ENCODE results near the gene RTKN. TPM values are rescaled to one million over a fixed set of nuclear protein-coding genes. Genes with fewer than 3 reads are reported as not detected.
"Not testable (repeated sequence)": the region's sequence is repeated elsewhere in the genome, so short reads cannot be mapped to it uniquely, and the experiment has no call there.

RTKN gene
- total RNA-seq, 2 experiments from 2014 or later, result 0.20 to 0.27 TPM

GRCh38 chr2:74459503-74460118 is 17.9 kb upstream of the RTKN start:
- Histone ChIP-seq H3K27ac (ENCODE audit: low read depth in 1 of 2, low read length in 2 of 2) (peak overlapping the region in 1 of 2 donors; percentile 4), H3K4me1 (ENCODE audit: insufficient read depth, low read length) (peaks cover 48% of the 10 kb centered on the region), H3K36me3 (ENCODE audit: insufficient read depth, low read length) (peaks cover 25% of the 10 kb centered on the region)
- ChIA-PET CTCF (interaction anchor here (6.2 kb wide), 1 partner anchor 22 kb away, joined by 61 read pairs; the partner anchor contains the start of genes CCDC142 and TTC31), POLR2A (interaction anchor here (1.7 to 6.5 kb wide), 6 partner anchors 11 to 115 kb away, joined by 5 to 225 read pairs (median 24); partner anchors contain the start of genes C2orf81, CCDC142, MRPL53 and PCGF1)
- Mint-ChIP-seq H3K36me3 (ENCODE audit: low read depth) (peaks cover 40% of the 10 kb centered on the region), H3K4me3 (peak overlapping the region; percentile 95), H3K27ac (peak overlapping the region; percentile 98), H3K4me1 (ENCODE audit: low read depth) (peaks cover 66% of the 10 kb centered on the region)
- not testable (repeated sequence) for H3K4me3 ChIP-seq (ENCODE audit: low read length); H3K9me3 Mint-ChIP-seq; H3K27me3 ChIP-seq (ENCODE audit: control insufficient read depth in 1 of 2, insufficient read depth in 2 of 2, low read length in 2 of 2); H3K27me3 Mint-ChIP-seq; ATAC-seq (ENCODE audit: poor library complexity); H3K9me3 ChIP-seq (ENCODE audit: control insufficient read depth in 1 of 2, insufficient read depth in 1 of 2, low read length in 2 of 2)
- peak in 1 of 14 experiments; percentile 23 for DNase-seq
- intact Hi-C loops (cut with DNase I, micrococcal nuclease), result loop anchor here (10.0 kb wide), 1 partner anchor 1225 kb away; the partner anchor contains the start of genes CCT7 (in 2 of the 2) and PRADC1 (in 2 of the 2)

DNA sequence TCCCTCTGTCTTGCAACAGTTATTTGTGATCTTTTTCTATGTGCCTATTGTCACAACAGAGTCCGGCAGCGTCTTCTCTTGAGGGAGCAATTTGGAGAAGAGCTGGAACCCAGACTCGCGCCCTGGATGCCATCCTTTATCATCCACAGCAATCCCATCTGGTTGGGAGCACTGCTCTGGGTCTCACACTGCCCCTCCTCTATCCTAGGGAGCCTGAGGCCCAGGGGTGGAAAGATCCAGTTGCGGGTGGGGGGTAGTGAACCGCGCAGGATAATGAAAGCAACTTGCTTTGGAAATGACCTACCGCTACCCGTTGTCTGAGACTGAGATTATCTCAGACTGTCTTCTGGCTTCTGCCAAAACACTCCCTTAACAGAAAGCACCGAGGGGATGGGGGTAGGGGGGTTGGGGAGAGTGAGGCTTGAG is 17.2 kb upstream of the RTKN start:
- ATAC-seq (ENCODE audit: poor library complexity), result no peak
- Histone ChIP-seq H3K4me3 (ENCODE audit: low read length) (peak overlapping the region; percentile 96), H3K4me1 (ENCODE audit: insufficient read depth, low read length) (peaks cover 46% of the 10 kb centered on the region), H3K27me3 (ENCODE audit: control insufficient read depth in 1 of 2, insufficient read depth in 2 of 2, low read length in 2 of 2) (no peaks in the 10 kb centered on the region), H3K27ac (ENCODE audit: low read depth in 1 of 2, low read length in 2 of 2) (peak overlapping the region; percentile 82 to 100), H3K36me3 (ENCODE audit: insufficient read depth, low read length) (peaks cover 25% of the 10 kb centered on the region), H3K9me3 (ENCODE audit: control insufficient read depth in 1 of 2, insufficient read depth in 1 of 2, low read length in 2 of 2) (no peaks in the 10 kb centered on the region)
- H3K27ac Mint-ChIP-seq, result peak overlapping the region; percentile 98
- peaks cover 40% of the 10 kb centered on the region for H3K36me3 Mint-ChIP-seq (ENCODE audit: low read depth)
- no peaks in the 10 kb centered on the region for H3K9me3 Mint-ChIP-seq
- H3K4me3 Mint-ChIP-seq, result peak overlapping the region; percentile 95
- H3K4me1 Mint-ChIP-seq (ENCODE audit: low read depth), result peaks cover 65% of the 10 kb centered on the region
- ChIA-PET CTCF (interaction anchor here (0.6 to 6.2 kb wide), 4 partner anchors 10 to 73 kb away, joined by 3 to 61 read pairs (median 8); partner anchors contain the start of genes CCDC142, MRPL53 and TTC31), POLR2A (interaction anchor here (0.6 to 6.5 kb wide), 24 partner anchors 12 to 721 kb away, joined by 3 to 225 read pairs (median 6); partner anchors contain the start of genes AUP1, C2orf81, CCDC142 and HTRA2)
- TF ChIP-seq CTCF (IDR thresholded peaks at IDR 0.05), result no peak
- peak in 1 of 14 experiments; percentile 43 for DNase-seq
- intact Hi-C loops (cut with DNase I, micrococcal nuclease), result loop anchor here (1.0 to 10.0 kb wide), 3 partner anchors 13 to 1224 kb away; partner anchors contain the start of genes CCT7 (in 2 of the 2), PRADC1 (in 2 of the 2), MRPL53 (in 1 of the 2) and TTC31 (in 1 of the 2)
- no peaks in the 10 kb centered on the region for H3K27me3 Mint-ChIP-seq

GRCh38 chr2:74458132-74458937 is 16.6 kb upstream of the RTKN start, which contains the start of gene WBP1:
WBP1 (plus strand) TSS chr2:74458438; CDS start chr2:74458603, 165 bp downstream.
- peak; percentile 80 for ATAC-seq (ENCODE audit: poor library complexity)

More at GRCh38 chr2:74458132-74458937, 16.6 kb upstream of the RTKN start, which contains the start of gene WBP1:
- peak within 1 kb of the TSS; percentile 95 for H3K4me3 Mint-ChIP-seq
- Histone ChIP-seq H3K4me3 (ENCODE audit: low read length) (peak within 1 kb of the TSS; percentile 96), H3K4me1 (ENCODE audit: insufficient read depth, low read length) (peaks cover 44% of the 10 kb centered on the region), H3K36me3 (ENCODE audit: insufficient read depth, low read length) (peaks cover 25% of the 10 kb centered on the region), H3K9me3 (ENCODE audit: control insufficient read depth in 1 of 2, insufficient read depth in 1 of 2, low read length in 2 of 2) (no peaks in the 10 kb centered on the region), H3K27ac (ENCODE audit: low read depth in 1 of 2, low read length in 2 of 2) (peak within 1 kb of the TSS; percentile 100), H3K27me3 (ENCODE audit: control insufficient read depth in 1 of 2, insufficient read depth in 2 of 2, low read length in 2 of 2) (no peaks in the 10 kb centered on the region)
- peaks cover 64% of the 10 kb centered on the region for H3K4me1 Mint-ChIP-seq (ENCODE audit: low read depth)
- H3K9me3 Mint-ChIP-seq, result no peaks in the 10 kb centered on the region
- peaks cover 39% of the 10 kb centered on the region for H3K36me3 Mint-ChIP-seq (ENCODE audit: low read depth)
- no peaks in the 10 kb centered on the region for H3K27me3 Mint-ChIP-seq
- ChIA-PET CTCF (interaction anchor here (0.6 to 6.2 kb wide), 6 partner anchors 10 to 74 kb away, joined by 3 to 61 read pairs (median 4); partner anchors contain the start of genes CCDC142, MRPL53 and TTC31), POLR2A (interaction anchor here (0.5 to 6.5 kb wide), 33 partner anchors 12 to 1225 kb away, joined by 3 to 225 read pairs (median 5); partner anchors contain the start of genes AUP1, C2orf81, CCDC142 and CCT7)
- TF ChIP-seq CTCF (IDR thresholded peaks at IDR 0.05), result no peak
- intact Hi-C loops (cut with DNase I, micrococcal nuclease), result loop anchor here (1.0 to 10.0 kb wide), 3 partner anchors 14 to 1224 kb away; partner anchors contain the start of genes CCT7 (in 2 of the 2), PRADC1 (in 2 of the 2), MRPL53 (in 1 of the 2) and TTC31 (in 1 of the 2)
- peak within 1 kb of the TSS; percentile 98 for H3K27ac Mint-ChIP-seq
- DNase-seq, result peak; percentile 96 to 100 (median 98)

All from CD4-positive, alpha-beta T cell (primary cell).